ENCODE results near the gene TPST2. TPM values are rescaled to one million over a fixed set of nuclear protein-coding genes. Genes with fewer than 3 reads are reported as not detected.

The TPST2 gene
- polyA plus RNA-seq, 3 donors from 2014 or later, result 352 to 519 (median 512) TPM

DNA sequence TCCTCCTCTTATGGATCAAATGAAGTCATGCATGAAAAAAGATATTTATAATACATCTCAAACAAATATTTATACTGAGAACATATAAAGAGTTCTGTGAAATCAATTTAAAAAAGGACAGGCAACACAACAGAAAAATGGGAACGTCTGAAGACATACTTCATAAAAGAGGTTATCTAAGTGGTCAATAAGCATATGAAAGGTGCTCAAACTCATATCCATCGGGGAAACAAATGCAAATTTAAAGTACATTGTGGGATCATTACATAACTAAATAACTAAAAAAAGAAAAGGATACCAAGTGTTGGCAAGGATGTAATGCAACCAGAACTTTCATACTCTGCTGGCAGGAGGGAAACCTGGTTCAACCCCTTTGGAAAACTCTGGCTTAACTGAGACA is 22.3 kb downstream of the TPST2 start:
- peak overlapping the region; percentile 79 to 95 (median 86) for H3K27ac Mint-ChIP-seq
- DNase-seq, result no peak
- peak overlapping the region in 3 of 5 donors; percentile 28 to 59 (median 46) for H3K4me3 Mint-ChIP-seq
- H3K4me1 Mint-ChIP-seq, result peaks cover 99 to 100% of the 10 kb centered on the region in 2 donors
- peaks cover 3 to 29% (median 4%) of the 10 kb centered on the region in 3 donors for H3K36me3 Mint-ChIP-seq
- H3K27me3 Mint-ChIP-seq (ENCODE audit: low read depth in 3 of 3), result peaks cover 2 to 6% (median 2%) of the 10 kb centered on the region in 3 donors
- H3K9me3 Mint-ChIP-seq, result no peaks in the 10 kb centered on the region

DNA sequence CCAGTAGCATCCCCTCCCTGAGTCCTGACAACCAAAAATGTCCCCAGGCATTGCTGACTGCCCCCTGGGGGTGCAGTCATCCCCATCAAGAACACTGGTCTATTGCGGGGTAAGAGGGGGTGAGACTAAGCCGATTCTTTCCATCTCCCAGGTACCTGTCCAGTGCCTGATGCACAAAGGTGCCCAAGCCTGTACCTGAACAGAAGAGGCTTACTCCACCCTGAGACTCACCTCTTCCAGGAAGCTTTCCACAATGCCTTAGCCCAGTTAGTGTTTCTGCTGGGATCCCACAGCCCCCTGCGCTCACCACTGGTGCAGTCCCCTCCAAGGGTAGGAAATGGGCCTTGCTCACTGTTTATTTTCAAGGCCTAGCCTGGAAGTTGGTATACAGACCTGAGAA is 22.9 kb downstream of the TPST2 start:
- Mint-ChIP-seq H3K36me3 (peaks cover 0 to 29% (median 3%) of the 10 kb centered on the region in 3 donors), H3K27ac (peak overlapping the region in 5 of 6 donors; percentile 4 to 88 (median 79)), H3K4me1 (peaks cover 99 to 100% of the 10 kb centered on the region in 2 donors), H3K9me3 (no peaks in the 10 kb centered on the region), H3K4me3 (peak overlapping the region; percentile 21 to 72 (median 53)), H3K27me3 (ENCODE audit: low read depth in 3 of 3) (peaks cover 2 to 6% (median 2%) of the 10 kb centered on the region in 3 donors)
- DNase-seq, result no peak

DNA sequence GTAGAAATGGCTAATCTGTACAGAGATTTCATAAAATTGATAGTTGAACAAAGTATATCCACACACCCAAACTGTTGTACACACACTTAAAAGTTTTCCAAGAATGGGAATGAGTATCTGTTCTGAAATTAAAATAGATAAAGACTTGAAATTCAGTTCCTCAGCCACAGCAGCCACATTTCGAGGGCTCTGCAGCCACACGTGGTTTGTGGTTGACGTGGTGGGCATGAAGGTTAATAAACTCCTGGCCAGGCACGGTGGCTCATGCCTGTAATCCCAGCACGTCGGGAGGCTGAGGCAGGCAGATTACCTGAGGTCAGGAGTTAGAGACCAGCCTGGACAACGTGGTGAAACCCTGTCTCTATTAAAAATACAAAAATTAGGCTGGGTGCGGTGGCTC is 24.0 kb downstream of the TPST2 start:
- peaks cover 90 to 100% of the 10 kb centered on the region in 2 donors for H3K4me1 Mint-ChIP-seq
- H3K27me3 Mint-ChIP-seq (ENCODE audit: low read depth in 3 of 3), result peaks cover 2 to 6% (median 2%) of the 10 kb centered on the region in 3 donors
- no peaks in the 10 kb centered on the region for H3K9me3 Mint-ChIP-seq
- peak overlapping the region; percentile 31 to 72 (median 53) for H3K4me3 Mint-ChIP-seq
- H3K27ac Mint-ChIP-seq, result peak overlapping the region in 4 of 6 donors; percentile 28 to 67 (median 48)
- peaks cover 0 to 21% (median 3%) of the 10 kb centered on the region in 3 donors for H3K36me3 Mint-ChIP-seq
- peak in 2 of 3 donors; percentile 40 for DNase-seq

DNA sequence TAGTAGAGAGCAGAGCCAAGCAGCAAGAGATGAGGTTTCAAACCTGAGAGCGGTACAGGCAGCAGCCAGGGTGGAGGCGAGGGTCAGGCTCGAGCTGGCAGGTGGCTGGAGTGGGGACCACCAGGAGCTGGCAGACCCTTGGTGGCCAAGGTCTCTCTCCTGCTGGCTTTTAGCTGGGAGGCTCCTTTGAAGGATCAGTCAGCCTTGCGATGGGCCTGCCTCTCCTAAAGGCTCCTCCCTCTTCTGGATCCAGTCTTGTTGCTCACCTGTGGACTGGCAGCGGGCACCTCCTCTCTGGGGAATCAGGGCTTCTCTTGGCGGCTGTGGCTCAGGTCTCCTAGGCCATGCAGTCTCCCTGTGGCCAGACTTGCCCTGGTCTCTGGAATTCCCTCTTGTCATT is 24.8 kb downstream of the TPST2 start:
- Mint-ChIP-seq H3K36me3 (peaks cover 3 to 17% (median 5%) of the 10 kb centered on the region in 3 donors), H3K9me3 (no peaks in the 10 kb centered on the region), H3K27ac (peak overlapping the region in 4 of 6 donors; percentile 44 to 74 (median 50)), H3K4me1 (peaks cover 90 to 100% of the 10 kb centered on the region in 2 donors), H3K4me3 (peak overlapping the region in 4 of 5 donors; percentile 40 to 65 (median 52)), H3K27me3 (ENCODE audit: low read depth in 3 of 3) (peaks cover 2 to 4% (median 2%) of the 10 kb centered on the region in 3 donors)
- DNase-seq, result no peak

DNA sequence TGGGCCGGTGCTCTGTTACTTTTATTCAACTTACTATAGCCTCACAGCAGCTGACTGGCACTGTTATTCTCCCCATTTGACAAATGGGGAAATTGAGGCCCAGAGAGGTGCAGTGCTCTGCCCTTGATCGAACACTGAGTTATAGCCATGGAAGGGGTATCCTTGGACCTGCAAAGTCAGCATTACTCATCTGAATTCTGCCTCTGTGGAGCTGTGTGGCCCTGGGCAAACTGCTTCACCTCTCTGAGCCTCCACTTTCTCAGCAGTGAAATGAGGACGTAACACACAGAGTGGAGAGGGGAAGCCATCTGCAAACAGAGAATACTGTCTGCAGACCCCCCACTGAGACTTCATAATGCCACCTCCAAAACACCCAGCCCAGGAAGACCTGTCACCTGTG is 25.3 kb downstream of the TPST2 start:
- Mint-ChIP-seq H3K4me1 (peaks cover 90 to 100% of the 10 kb centered on the region in 2 donors), H3K4me3 (peak overlapping the region in 4 of 5 donors; percentile 40 to 61 (median 52))

DNA sequence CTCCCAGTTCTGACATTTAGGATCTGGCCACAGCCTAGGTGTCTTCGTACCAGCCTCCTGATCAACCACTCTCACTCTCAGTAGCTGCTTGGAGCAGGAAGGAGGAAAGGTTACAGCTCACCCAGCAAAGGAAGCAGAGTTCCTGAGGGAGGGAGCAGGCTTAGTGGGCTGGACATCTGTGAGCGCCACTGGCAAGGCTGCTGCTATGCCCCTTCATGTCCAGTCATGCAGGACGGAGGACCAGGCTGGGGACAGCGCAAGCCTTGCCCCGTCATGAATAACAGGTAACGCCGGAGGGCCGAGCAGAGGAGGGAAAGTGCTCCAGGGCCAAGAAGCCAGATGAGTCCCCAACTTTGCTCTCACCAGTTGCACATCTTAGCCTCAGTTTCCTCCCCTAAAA is 25.8 kb downstream of the TPST2 start:
- Mint-ChIP-seq H3K4me3 (peak overlapping the region; percentile 5 to 64 (median 53)), H3K36me3 (peaks cover 2 to 17% (median 5%) of the 10 kb centered on the region in 3 donors), H3K9me3 (no peaks in the 10 kb centered on the region), H3K27me3 (ENCODE audit: low read depth in 3 of 3) (peaks cover 2 to 4% (median 2%) of the 10 kb centered on the region in 3 donors), H3K4me1 (peaks cover 90 to 100% of the 10 kb centered on the region in 2 donors), H3K27ac (peak overlapping the region in 3 of 6 donors; percentile 35 to 56 (median 49))
- DNase-seq, result no peak

More for the DNA sequence above, 25.3 kb downstream of the TPST2 start:
- H3K27ac Mint-ChIP-seq, result peak overlapping the region in 3 of 6 donors; percentile 31 to 53 (median 44)
- peaks cover 2 to 4% (median 2%) of the 10 kb centered on the region in 3 donors for H3K27me3 Mint-ChIP-seq (ENCODE audit: low read depth in 3 of 3)
- H3K9me3 Mint-ChIP-seq, result no peaks in the 10 kb centered on the region
- DNase-seq, result no peak
- H3K36me3 Mint-ChIP-seq, result peaks cover 3 to 17% (median 5%) of the 10 kb centered on the region in 3 donors

DNA sequence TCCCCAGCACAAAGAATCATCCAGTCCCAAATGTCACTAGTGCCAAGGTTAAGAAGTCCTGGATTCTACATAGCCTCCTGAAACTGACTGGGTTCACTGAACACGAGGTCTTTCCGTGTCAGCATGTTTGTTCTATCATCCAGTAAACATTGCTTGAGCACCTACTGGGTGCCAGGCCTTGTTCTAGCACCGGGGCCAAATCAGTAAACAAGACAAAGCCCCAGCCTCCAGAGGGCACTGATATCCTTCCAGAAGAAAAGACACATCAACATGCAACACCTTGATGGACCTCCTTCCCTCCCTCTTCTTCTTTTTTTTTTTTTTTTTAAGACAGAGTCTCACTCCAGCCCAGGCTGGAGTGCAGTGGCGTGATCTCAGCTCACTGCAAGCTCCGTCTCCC is 26.9 kb downstream of the TPST2 start:
- Mint-ChIP-seq H3K27ac (peak overlapping the region; percentile 68 to 78 (median 76)), H3K36me3 (peaks cover 0 to 14% (median 5%) of the 10 kb centered on the region in 3 donors), H3K4me3 (peak overlapping the region in 1 of 5 donors; percentile 38), H3K4me1 (peaks cover 90 to 100% of the 10 kb centered on the region in 2 donors), H3K27me3 (ENCODE audit: low read depth in 3 of 3) (peaks cover 2 to 4% (median 2%) of the 10 kb centered on the region in 3 donors), H3K9me3 (no peaks in the 10 kb centered on the region)
- DNase-seq, result no peak

DNA sequence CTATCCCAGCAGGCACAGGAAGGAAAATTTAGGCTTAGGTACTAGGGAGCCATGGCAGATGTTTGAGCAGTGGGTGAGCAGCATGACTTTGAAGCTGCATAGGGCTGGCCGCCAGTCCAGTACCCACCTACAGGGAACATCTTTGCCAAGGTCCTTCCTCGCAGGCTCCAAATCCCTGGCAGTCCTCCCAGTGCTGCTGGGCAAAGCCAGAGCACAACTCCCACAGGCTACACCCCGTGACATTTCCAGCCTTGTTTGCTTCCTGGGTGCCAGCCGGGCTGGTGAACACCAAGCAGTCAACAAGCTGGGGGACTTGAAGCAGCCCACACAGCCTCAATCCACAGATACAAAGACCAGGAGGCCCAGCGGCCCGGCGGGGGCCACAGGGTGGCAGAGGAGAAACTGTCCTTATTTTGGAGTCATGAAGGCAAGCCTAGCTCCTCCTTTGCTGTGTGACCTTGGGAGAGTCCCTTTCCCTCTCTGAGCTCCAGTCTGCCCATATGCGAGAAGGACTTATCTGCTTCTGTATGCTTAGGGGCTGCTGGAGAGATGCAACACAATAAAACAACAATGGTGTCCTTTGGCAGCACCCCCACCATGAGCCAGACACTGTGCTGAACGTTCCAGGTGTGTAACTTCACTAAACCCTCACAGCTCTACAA is 28.0 kb downstream of the TPST2 start:
- H3K9me3 Mint-ChIP-seq, result no peaks in the 10 kb centered on the region
- H3K4me1 Mint-ChIP-seq, result peaks cover 88 to 97% of the 10 kb centered on the region in 2 donors
- DNase-seq, result no peak
- H3K27ac Mint-ChIP-seq, result peak overlapping the region; percentile 68 to 78 (median 78)
- H3K27me3 Mint-ChIP-seq (ENCODE audit: low read depth in 3 of 3), result peaks cover 2 to 4% (median 2%) of the 10 kb centered on the region in 3 donors
- H3K4me3 Mint-ChIP-seq, result peak overlapping the region in 3 of 5 donors; percentile 7 to 39 (median 21)
- peaks cover 0 to 12% (median 5%) of the 10 kb centered on the region in 3 donors for H3K36me3 Mint-ChIP-seq

DNA sequence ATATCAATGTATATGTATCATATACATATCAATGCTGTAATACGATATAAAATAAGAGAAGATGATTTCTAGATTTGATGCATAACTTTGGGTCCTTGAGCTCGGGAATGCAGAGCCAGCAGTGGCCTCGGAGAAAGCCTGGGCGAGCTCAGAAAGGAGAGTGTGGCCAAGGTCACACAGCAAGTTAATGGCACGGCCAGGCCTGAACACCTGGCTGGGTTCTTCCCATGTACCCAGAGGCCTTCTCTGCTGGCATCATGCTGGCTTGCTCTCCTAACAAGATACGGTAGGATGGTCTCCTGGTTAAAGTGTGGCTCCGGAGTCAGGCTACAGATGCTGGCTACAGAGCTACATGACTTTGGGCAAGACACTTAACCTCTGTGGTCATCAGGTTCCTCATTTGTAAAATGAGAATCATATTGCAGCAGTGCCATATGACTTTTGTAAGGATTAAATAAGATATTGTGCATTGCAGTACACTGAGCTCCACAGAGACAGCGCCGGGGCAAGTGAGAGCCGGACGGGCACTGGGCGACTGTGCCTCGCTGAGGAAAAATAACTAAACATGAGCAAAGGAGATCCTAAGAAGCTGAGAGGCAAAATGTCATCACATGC is 29.9 kb downstream of the TPST2 start:
- Mint-ChIP-seq H3K36me3 (peaks cover 0 to 19% (median 5%) of the 10 kb centered on the region in 3 donors), H3K4me3 (no peak overlapping the region), H3K27me3 (ENCODE audit: low read depth in 3 of 3) (peaks cover 0 to 2% (median 2%) of the 10 kb centered on the region in 3 donors), H3K9me3 (no peaks in the 10 kb centered on the region), H3K4me1 (peaks cover 89 to 94% of the 10 kb centered on the region in 2 donors), H3K27ac (peak overlapping the region; percentile 66 to 86 (median 78))
- DNase-seq, result no peak

DNA sequence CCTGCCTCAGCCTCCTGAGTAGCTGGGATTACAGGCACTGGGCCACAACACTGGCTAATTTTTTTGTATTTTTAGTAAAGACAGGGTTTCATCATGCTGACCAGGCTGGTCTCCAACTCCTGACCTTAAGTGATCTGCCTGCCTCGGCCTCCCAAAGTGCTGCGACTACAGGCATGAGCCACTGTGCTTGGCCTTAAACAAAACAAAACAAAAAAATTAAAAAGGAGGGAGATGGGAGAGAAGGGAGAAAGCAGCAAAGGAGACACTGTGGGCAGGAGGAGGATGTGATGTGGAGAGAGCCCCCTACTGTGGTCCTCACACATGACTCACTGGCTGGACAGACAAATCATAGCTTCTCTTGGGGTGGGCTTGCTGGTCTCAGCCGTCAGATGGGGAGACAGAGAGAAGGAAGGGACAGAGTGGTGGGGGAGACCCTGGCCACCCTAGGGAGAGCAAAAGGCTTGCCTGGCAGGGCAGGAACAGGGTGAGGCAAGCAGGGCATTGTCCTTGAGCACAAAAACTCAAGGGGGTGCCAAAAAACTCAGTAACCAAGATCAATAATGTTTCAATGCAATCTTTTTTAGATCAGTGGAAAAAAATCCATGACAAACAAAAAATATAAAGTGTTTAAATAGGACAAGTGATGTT is 31.6 kb downstream of the TPST2 start:
- peaks cover 0 to 11% (median 5%) of the 10 kb centered on the region in 3 donors for H3K36me3 Mint-ChIP-seq
- peaks cover 0 to 6% (median 0%) of the 10 kb centered on the region in 3 donors for H3K27me3 Mint-ChIP-seq (ENCODE audit: low read depth in 3 of 3)

DNA sequence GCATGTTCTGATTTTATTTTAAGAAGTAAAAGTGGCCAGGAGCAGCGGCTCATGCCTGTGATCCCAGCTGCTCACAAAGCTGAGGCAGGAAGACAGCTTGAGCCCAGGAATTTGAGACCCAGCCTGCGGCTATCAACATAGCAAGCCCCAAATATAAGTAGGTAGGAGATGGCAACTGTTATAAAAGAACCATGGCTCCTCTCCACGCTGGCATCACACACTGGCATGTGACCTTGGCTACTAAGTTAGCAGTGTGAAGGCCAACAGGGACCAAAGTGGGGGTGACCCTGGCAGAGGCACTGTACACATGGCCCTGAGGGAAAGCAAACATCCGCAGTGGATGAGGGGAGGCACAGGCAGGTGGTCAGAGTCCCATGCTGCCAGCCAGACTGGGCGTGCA is 33.0 kb downstream of the TPST2 start:
- H3K27me3 Mint-ChIP-seq (ENCODE audit: low read depth in 3 of 3), result peaks cover 0 to 4% (median 0%) of the 10 kb centered on the region in 3 donors
- no peaks in the 10 kb centered on the region for H3K9me3 Mint-ChIP-seq
- H3K27ac Mint-ChIP-seq, result peak overlapping the region; percentile 71 to 89 (median 80)
- peaks cover 0 to 11% (median 5%) of the 10 kb centered on the region in 3 donors for H3K36me3 Mint-ChIP-seq
- peaks cover 90 to 93% of the 10 kb centered on the region in 2 donors for H3K4me1 Mint-ChIP-seq
- DNase-seq, result no peak
- peak overlapping the region; percentile 1 to 27 (median 17) for H3K4me3 Mint-ChIP-seq

More for the DNA sequence above, 31.6 kb downstream of the TPST2 start:
- peak overlapping the region; percentile 71 to 89 (median 76) for H3K27ac Mint-ChIP-seq
- DNase-seq, result no peak
- H3K4me1 Mint-ChIP-seq, result peaks cover 89 to 93% of the 10 kb centered on the region in 2 donors
- H3K4me3 Mint-ChIP-seq, result peak overlapping the region in 2 of 5 donors; percentile 34 to 41
- H3K9me3 Mint-ChIP-seq, result no peaks in the 10 kb centered on the region

DNA sequence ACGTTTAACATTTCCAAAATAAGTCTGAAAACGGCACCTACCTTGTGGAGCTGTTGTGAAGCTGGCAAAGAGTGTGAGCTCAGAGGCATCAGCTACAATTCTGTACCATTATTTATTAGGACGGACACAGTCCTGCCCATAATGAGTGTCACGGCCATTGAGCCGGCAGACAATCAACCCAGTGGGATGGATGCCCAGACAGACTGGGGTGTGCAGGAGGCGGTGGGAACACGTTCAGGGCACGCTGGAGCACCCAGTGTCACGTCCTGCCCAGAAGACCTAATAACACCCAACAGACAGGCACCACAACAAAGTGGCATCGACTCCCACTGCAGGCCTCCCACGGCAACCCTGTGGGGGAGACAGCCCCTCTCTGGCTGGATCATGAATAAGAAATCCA is 34.5 kb downstream of the TPST2 start:
- H3K4me1 Mint-ChIP-seq, result peaks cover 93 to 96% of the 10 kb centered on the region in 2 donors
- H3K4me3 Mint-ChIP-seq, result peak overlapping the region in 1 of 5 donors; percentile 14

DNA sequence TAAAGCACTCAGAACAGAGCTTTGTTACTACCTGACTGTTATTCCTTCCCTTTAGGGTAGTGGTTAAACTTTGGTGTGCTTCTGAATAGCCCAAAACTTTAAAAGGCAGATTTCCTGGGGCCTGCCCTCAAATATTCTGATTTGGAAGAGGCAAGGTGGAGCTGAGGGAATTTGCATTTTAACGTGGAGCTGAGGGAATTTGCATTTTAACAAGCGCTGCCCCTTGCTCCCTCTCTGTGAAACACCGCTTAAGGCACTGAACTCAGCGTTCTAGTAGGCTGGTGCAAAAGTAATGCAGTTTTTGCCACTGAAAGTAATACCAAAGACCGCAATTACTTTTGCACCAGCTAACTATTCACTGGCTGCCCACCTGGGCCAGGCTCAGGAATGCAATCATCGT is 35.0 kb downstream of the TPST2 start:
- Mint-ChIP-seq H3K4me1 (peaks cover 93 to 96% of the 10 kb centered on the region in 2 donors), H3K36me3 (peaks cover 0 to 14% (median 0%) of the 10 kb centered on the region in 3 donors), H3K27ac (peak overlapping the region in 4 of 6 donors; percentile 39 to 93 (median 66)), H3K27me3 (ENCODE audit: low read depth in 3 of 3) (peaks cover 0 to 4% (median 2%) of the 10 kb centered on the region in 3 donors), H3K4me3 (no peak overlapping the region), H3K9me3 (no peaks in the 10 kb centered on the region)
- no peak for DNase-seq

More for the DNA sequence above, 34.5 kb downstream of the TPST2 start:
- no peak for DNase-seq
- peak overlapping the region in 3 of 6 donors; percentile 71 to 85 (median 80) for H3K27ac Mint-ChIP-seq
- peaks cover 0 to 4% (median 0%) of the 10 kb centered on the region in 3 donors for H3K27me3 Mint-ChIP-seq (ENCODE audit: low read depth in 3 of 3)
- no peaks in the 10 kb centered on the region for H3K9me3 Mint-ChIP-seq
- H3K36me3 Mint-ChIP-seq, result peaks cover 0 to 11% (median 2%) of the 10 kb centered on the region in 3 donors
